Measurements from ENCODE around the gene HSFX4.
"Not testable (repeated sequence)": the region's sequence is repeated elsewhere in the genome, so short reads cannot be mapped to it uniquely, and the experiment has no call there.

HSFX4 gene, protein sequence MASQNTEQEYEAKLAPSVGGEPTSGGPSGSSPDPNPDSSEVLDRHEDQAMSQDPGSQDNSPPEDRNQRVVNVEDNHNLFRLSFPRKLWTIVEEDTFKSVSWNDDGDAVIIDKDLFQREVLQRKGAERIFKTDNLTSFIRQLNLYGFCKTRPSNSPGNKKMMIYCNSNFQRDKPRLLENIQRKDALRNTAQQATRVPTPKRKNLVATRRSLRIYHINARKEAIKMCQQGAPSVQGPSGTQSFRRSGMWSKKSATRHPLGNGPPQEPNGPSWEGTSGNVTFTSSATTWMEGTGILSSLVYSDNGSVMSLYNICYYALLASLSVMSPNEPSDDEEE

GRCh38 chrX:149929400-149929799 is at the start of gene HSFX4:
HSFX4 (plus strand) TSS chrX:149929573; CDS start chrX:149929645, 72 bp downstream.
- H3K27me3 ChIP-seq (ENCODE audit: insufficient read depth, low read length); H3K36me3 ChIP-seq (ENCODE audit: insufficient read depth, low read length); H2AFZ ChIP-seq (ENCODE audit: low read depth, low read length); H3K9me3 ChIP-seq (ENCODE audit: low read length); H3K4me1 ChIP-seq (ENCODE audit: insufficient read depth, low read length); H3K4me3 ChIP-seq (ENCODE audit: low read length): not testable (repeated sequence)

DNA sequence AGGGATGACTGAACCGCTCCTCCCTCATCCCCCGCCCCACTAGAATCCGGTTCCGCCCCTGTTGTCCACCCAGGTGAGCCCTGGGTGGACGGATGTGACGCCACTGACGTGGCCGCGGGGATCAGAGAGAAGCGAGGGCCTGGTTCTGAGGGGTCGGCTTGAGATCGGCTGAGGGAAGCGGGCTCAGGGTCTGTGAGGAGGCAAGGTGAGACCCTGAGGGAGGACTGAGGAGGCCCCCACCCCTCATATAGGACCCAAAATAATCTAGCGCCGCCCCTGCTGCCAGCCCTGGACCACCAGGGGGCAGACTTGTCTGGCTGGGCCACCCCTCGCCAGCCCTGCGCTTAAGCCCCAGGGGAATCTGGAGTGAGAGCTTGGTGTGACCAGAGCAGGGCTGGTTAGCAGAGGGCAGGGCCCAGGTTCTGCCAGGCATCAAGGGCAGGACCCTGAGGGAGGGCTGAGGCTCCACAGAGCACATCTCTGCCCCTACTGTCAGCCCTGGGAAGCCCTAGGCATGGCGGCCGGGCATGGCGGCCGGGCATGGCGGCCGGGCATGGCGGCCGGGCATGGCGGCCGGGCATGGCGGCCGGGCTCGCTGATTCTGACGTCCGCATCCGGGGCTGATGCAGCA is 48.2 kb upstream of the HSFX4 start, which contains the start of gene MAGEA8:
Gene MAGEA8, plus strand, starts transcription at position 103 of the 631 bp plus-strand sequence. CDS start 3,090 bp downstream, outside the sequence.
- no peak within 1 kb of the TSS for H3K4me3 ChIP-seq (ENCODE audit: low read length)
- H3K36me3 ChIP-seq (ENCODE audit: insufficient read depth, low read length) = no peaks in the 10 kb centered on the region
- H2AFZ ChIP-seq (ENCODE audit: low read depth, low read length) = no peak within 1 kb of the TSS
- H3K9me3 ChIP-seq (ENCODE audit: low read length) = no peaks in the 10 kb centered on the region
- H3K27me3 ChIP-seq (ENCODE audit: insufficient read depth, low read length) = peaks cover 9% of the 10 kb centered on the region
- H3K4me1 ChIP-seq (ENCODE audit: insufficient read depth, low read length) = no peaks in the 10 kb centered on the region

DNA sequence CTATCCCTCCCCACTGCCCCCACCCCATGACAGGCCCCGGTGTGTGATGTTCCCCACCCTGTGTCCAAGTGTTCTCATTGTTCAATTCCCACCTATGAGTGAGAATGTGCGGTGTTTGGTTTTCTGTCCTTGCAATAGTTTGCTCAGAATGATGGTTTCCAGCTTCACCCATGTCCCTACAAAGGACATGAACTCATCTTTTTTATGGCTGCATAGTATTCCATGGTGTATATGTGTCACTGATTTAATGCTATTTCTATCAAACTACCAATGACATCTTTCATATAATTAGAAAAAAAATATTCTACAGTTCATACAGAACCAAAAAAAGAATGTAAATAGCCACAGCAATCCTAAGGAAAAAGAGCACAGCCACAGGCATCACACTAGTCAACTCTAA is 38.5 kb upstream of the HSFX4 start:
- not testable (repeated sequence) for H3K4me1 ChIP-seq (ENCODE audit: insufficient read depth, low read length); H2AFZ ChIP-seq (ENCODE audit: low read depth, low read length); H3K36me3 ChIP-seq (ENCODE audit: insufficient read depth, low read length); H3K4me3 ChIP-seq (ENCODE audit: low read length); H3K9me3 ChIP-seq (ENCODE audit: low read length); H3K27me3 ChIP-seq (ENCODE audit: insufficient read depth, low read length)

GRCh38 chrX:149898554-149898953 is 30.8 kb upstream of the HSFX4 start:
- Histone ChIP-seq H2AFZ (ENCODE audit: low read depth, low read length) (no peak overlapping the region), H3K36me3 (ENCODE audit: insufficient read depth, low read length) (no peaks in the 10 kb centered on the region), H3K4me3 (ENCODE audit: low read length) (no peak overlapping the region), H3K4me1 (ENCODE audit: insufficient read depth, low read length) (no peaks in the 10 kb centered on the region), H3K9me3 (ENCODE audit: low read length) (peaks cover 2% of the 10 kb centered on the region), H3K27me3 (ENCODE audit: insufficient read depth, low read length) (no peaks in the 10 kb centered on the region)

GRCh38 chrX:149903889-149904748 is 25.3 kb upstream of the HSFX4 start:
- Histone ChIP-seq H3K4me3 (ENCODE audit: low read length) (no peak overlapping the region), H3K27me3 (ENCODE audit: insufficient read depth, low read length) (no peaks in the 10 kb centered on the region), H2AFZ (ENCODE audit: low read depth, low read length) (no peak overlapping the region), H3K4me1 (ENCODE audit: insufficient read depth, low read length) (no peaks in the 10 kb centered on the region), H3K36me3 (ENCODE audit: insufficient read depth, low read length) (no peaks in the 10 kb centered on the region), H3K9me3 (ENCODE audit: low read length) (no peaks in the 10 kb centered on the region)

- Histone ChIP-seq H2AFZ (ENCODE audit: low read depth, low read length) (no peak overlapping the region), H3K4me1 (ENCODE audit: insufficient read depth, low read length) (no peaks in the 10 kb centered on the region), H3K36me3 (ENCODE audit: insufficient read depth, low read length) (no peaks in the 10 kb centered on the region), H3K27me3 (ENCODE audit: insufficient read depth, low read length) (no peaks in the 10 kb centered on the region), H3K4me3 (ENCODE audit: low read length) (no peak overlapping the region), H3K9me3 (ENCODE audit: low read length) (no peaks in the 10 kb centered on the region)
These were observed 21.1 kb upstream of the HSFX4 start for GRCh38 chrX:149908308-149908707.

DNA sequence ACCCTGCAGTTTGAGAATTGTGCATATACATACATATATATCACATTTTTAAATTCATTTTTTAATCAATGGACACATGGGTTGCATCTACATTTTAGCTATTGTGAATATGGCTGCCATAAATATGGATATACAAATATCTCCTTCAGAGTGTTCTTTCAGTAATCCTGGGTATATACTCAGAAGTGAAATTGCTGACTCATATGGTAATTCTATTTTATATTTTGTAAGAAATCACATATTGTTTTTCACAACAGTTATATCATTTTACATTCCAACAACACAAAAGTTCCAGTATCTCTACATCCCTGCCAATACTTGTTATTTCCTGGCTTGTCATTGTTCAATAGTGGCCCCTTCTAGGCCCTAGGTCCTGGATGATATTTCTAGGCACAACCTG is 20.6 kb upstream of the HSFX4 start:
- no peak overlapping the region for H3K4me3 ChIP-seq (ENCODE audit: low read length)
- no peaks in the 10 kb centered on the region for H3K9me3 ChIP-seq (ENCODE audit: low read length)
- H3K4me1 ChIP-seq (ENCODE audit: insufficient read depth, low read length) = no peaks in the 10 kb centered on the region
- no peak overlapping the region for H2AFZ ChIP-seq (ENCODE audit: low read depth, low read length)
- no peaks in the 10 kb centered on the region for H3K27me3 ChIP-seq (ENCODE audit: insufficient read depth, low read length)
- no peaks in the 10 kb centered on the region for H3K36me3 ChIP-seq (ENCODE audit: insufficient read depth, low read length)

GRCh38 chrX:149909324-149910177 is 19.8 kb upstream of the HSFX4 start:
- H3K9me3 ChIP-seq (ENCODE audit: low read length) = no peaks in the 10 kb centered on the region
- no peaks in the 10 kb centered on the region for H3K4me1 ChIP-seq (ENCODE audit: insufficient read depth, low read length)
- H3K4me3 ChIP-seq (ENCODE audit: low read length) = no peak overlapping the region

GRCh38 chrX:149910178-149910695 is 19.1 kb upstream of the HSFX4 start:
- Histone ChIP-seq H3K27me3 (ENCODE audit: insufficient read depth, low read length) (no peaks in the 10 kb centered on the region), H3K4me3 (ENCODE audit: low read length) (no peak overlapping the region), H2AFZ (ENCODE audit: low read depth, low read length) (no peak overlapping the region), H3K36me3 (ENCODE audit: insufficient read depth, low read length) (no peaks in the 10 kb centered on the region), H3K4me1 (ENCODE audit: insufficient read depth, low read length) (no peaks in the 10 kb centered on the region), H3K9me3 (ENCODE audit: low read length) (no peaks in the 10 kb centered on the region)

More at GRCh38 chrX:149909324-149910177, 19.8 kb upstream of the HSFX4 start:
- H2AFZ ChIP-seq (ENCODE audit: low read depth, low read length) = no peak overlapping the region
- no peaks in the 10 kb centered on the region for H3K27me3 ChIP-seq (ENCODE audit: insufficient read depth, low read length)
- H3K36me3 ChIP-seq (ENCODE audit: insufficient read depth, low read length) = no peaks in the 10 kb centered on the region

GRCh38 chrX:149916745-149917392 is 12.5 kb upstream of the HSFX4 start:
- no peak overlapping the region for H2AFZ ChIP-seq (ENCODE audit: low read depth, low read length)
- no peaks in the 10 kb centered on the region for H3K9me3 ChIP-seq (ENCODE audit: low read length)
- H3K4me3 ChIP-seq (ENCODE audit: low read length) = no peak overlapping the region
- no peaks in the 10 kb centered on the region for H3K27me3 ChIP-seq (ENCODE audit: insufficient read depth, low read length)
- H3K4me1 ChIP-seq (ENCODE audit: insufficient read depth, low read length) = no peaks in the 10 kb centered on the region
- H3K36me3 ChIP-seq (ENCODE audit: insufficient read depth, low read length) = no peaks in the 10 kb centered on the region

- H3K9me3 ChIP-seq (ENCODE audit: low read length); H2AFZ ChIP-seq (ENCODE audit: low read depth, low read length); H3K27me3 ChIP-seq (ENCODE audit: insufficient read depth, low read length); H3K4me1 ChIP-seq (ENCODE audit: insufficient read depth, low read length); H3K4me3 ChIP-seq (ENCODE audit: low read length); H3K36me3 ChIP-seq (ENCODE audit: insufficient read depth, low read length): not testable (repeated sequence)
These were observed 5.5 kb upstream of the HSFX4 start for GRCh38 chrX:149923836-149924235.

DNA sequence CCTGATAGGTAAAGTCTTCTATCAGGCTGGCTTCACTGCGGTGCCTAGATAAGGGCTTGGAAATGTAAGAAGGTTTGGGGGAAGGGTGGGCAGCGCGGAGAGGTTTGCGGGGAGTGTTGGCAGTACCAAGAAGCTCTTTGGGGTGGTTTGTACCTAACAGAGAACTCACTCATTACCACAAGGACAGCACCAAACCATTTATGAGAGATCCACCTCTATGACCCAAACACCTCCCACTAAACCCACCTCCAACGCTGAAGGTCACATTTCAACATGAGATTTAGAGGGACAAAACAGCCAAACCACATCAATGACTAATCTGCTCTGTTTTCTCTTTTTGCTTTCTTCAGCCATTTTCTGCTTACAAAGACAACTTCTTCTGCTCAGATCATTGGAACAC is 4.9 kb upstream of the HSFX4 start:
- not testable (repeated sequence) for H3K4me3 ChIP-seq (ENCODE audit: low read length); H3K4me1 ChIP-seq (ENCODE audit: insufficient read depth, low read length); H3K9me3 ChIP-seq (ENCODE audit: low read length); H2AFZ ChIP-seq (ENCODE audit: low read depth, low read length); H3K36me3 ChIP-seq (ENCODE audit: insufficient read depth, low read length); H3K27me3 ChIP-seq (ENCODE audit: insufficient read depth, low read length)

Data from neuron (in vitro differentiated cells).